PC-3 (cell line): ENCODE results near the gene CNMD. TPM values are rescaled to one million over a fixed set of nuclear protein-coding genes. Genes with fewer than 3 reads are reported as not detected.

Experiments
- ATAC-seq: fragments of 200-7000 bp; cut with Tn5 transposase; 2 replicates; pipeline ENCODE4 v1.9.1; 2020; ENCODE audit warnings: mild to moderate bottlenecking, moderate library complexity
- BruUV-seq: library from RNA; stranded (reverse); fragments of 400-500 nt; replicated peaks from 2 replicates; lab custom pipeline; 2021; lab: Mats Ljungman, UMichigan
- CTCF ChIA-PET: fragments of 300-600 bp; sonication (Branson Sonifier 250); formaldehyde crosslinking; loops from one replicate; lab custom pipeline; 2022; ENCODE audit warnings: antibody characterized with exemption; lab: Charles Lee
- POLR2A ChIA-PET: fragments of 300-600 bp; sonication (Branson Sonifier 250); formaldehyde crosslinking; loops from one replicate; lab custom pipeline; 2022; ENCODE audit warnings: antibody characterized with exemption; ENCODE audit not compliant: unreplicated experiment; lab: Charles Lee
- DNase-seq: peaks from one replicate; pipeline ENCODE4 v3.0.0-alpha.2; 2015
- H2AFZ ChIP-seq: fragments of 300-600 bp; sonication (generic); 2 replicates; pipeline ENCODE4 v1.6.0; 2016; ENCODE audit warnings: antibody characterized with exemption, low read length
- H3F3A ChIP-seq: fragments of 300-600 bp; sonication (generic); one replicate; pipeline ENCODE4 v1.6.0; 2017; ENCODE audit warnings: antibody characterized with exemption, low read length, control low read depth, mild to moderate bottlenecking; ENCODE audit not compliant: unreplicated experiment
- H3K27ac ChIP-seq: fragments of 300-600 bp; sonication (generic); 2 replicates; pipeline ENCODE4 v1.5.1; 2016; ENCODE audit warnings: mild to moderate bottlenecking, low read length
- H3K27me3 ChIP-seq: fragments of 300-600 bp; sonication (generic); 2 replicates; pipeline ENCODE4 v1.6.1; 2016; ENCODE audit warnings: low read length, mixed read lengths
- H3K36me3 ChIP-seq: fragments of 300-600 bp; sonication (generic); 2 replicates; pipeline ENCODE4 v1.6.1; 2016; ENCODE audit warnings: low read depth, mixed run types, low read length, mixed read lengths
- H3K4me1 ChIP-seq: fragments of 300-600 bp; sonication (generic); 2 replicates; pipeline ENCODE4 v1.5.1; 2016; ENCODE audit warnings: low read length; ENCODE audit not compliant: insufficient read depth
- H3K4me2 ChIP-seq: fragments of 300-600 bp; sonication (generic); 2 replicates; pipeline ENCODE4 v1.6.0; 2016; ENCODE audit warnings: low read length
- H3K4me3 ChIP-seq: fragments of 300-600 bp; sonication (generic); 2 replicates; pipeline ENCODE4 v1.5.1; 2016; ENCODE audit warnings: mild to moderate bottlenecking, low read length, mixed read lengths
- H3K79me2 ChIP-seq: fragments of 300-600 bp; sonication (generic); 2 replicates; pipeline ENCODE4 v1.6.1; 2017; ENCODE audit warnings: low read length, mixed read lengths
- H3K9ac ChIP-seq: fragments of 300-600 bp; sonication (generic); 2 replicates; pipeline ENCODE4 v1.6.0; 2016; ENCODE audit warnings: mild to moderate bottlenecking, low read length
- H3K9me2 ChIP-seq: fragments of 300-600 bp; sonication (generic); replicated peaks from 2 replicates; pipeline ENCODE4 v1.6.1; 2016; ENCODE audit warnings: mixed run types, low read length, mixed read lengths
- H3K9me3 ChIP-seq: fragments of 300-600 bp; sonication (generic); 2 replicates; pipeline ENCODE4 v1.6.1; 2016; ENCODE audit warnings: low read length, mixed read lengths
- H4K20me1 ChIP-seq: fragments of 300-600 bp; sonication (generic); 2 replicates; pipeline ENCODE4 v1.6.1; 2016; ENCODE audit warnings: low read length, mixed read lengths
- EZH2 ChIP-seq: fragments of 300-600 bp; sonication (generic); IDR thresholded peaks from one replicate; pipeline ENCODE4 v1.6.1; 2017; ENCODE audit warnings: antibody characterized with exemption, mild to moderate bottlenecking, low read length; ENCODE audit not compliant: unreplicated experiment
- EZH2phosphoT487 ChIP-seq: fragments of 300-600 bp; sonication (generic); IDR thresholded peaks from 2 replicates; pipeline ENCODE4 v1.6.1; 2018; ENCODE audit warnings: mild to moderate bottlenecking, antibody characterized with exemption, low read length, borderline replicate concordance
- intact Hi-C: fragments of 100-400 bp; cut with micrococcal nuclease; formaldehyde crosslinking; loops from 2 replicates; pipeline ENCODE4 v1.9.0; 2023
- total RNA-seq: library from RNA; depleted of rRNA; stranded (reverse); fragments of >200 nt; gene quantifications from 2 replicates; pipeline ENCODE4 v1.2.3, GENCODE V29; 2014
- TF ChIP-seq, protein P1 (sequence below): fragments of 300-600 bp; sonication (generic); conservative IDR thresholded peaks from 2 replicates; pipeline ENCODE4 v1.5.1; 2017; ENCODE audit warnings: antibody characterized with exemption, low read depth, mild to moderate bottlenecking, low read length

The CNMD gene
- total RNA-seq, 1 experiment from 2014 or later = not detected

DNA sequence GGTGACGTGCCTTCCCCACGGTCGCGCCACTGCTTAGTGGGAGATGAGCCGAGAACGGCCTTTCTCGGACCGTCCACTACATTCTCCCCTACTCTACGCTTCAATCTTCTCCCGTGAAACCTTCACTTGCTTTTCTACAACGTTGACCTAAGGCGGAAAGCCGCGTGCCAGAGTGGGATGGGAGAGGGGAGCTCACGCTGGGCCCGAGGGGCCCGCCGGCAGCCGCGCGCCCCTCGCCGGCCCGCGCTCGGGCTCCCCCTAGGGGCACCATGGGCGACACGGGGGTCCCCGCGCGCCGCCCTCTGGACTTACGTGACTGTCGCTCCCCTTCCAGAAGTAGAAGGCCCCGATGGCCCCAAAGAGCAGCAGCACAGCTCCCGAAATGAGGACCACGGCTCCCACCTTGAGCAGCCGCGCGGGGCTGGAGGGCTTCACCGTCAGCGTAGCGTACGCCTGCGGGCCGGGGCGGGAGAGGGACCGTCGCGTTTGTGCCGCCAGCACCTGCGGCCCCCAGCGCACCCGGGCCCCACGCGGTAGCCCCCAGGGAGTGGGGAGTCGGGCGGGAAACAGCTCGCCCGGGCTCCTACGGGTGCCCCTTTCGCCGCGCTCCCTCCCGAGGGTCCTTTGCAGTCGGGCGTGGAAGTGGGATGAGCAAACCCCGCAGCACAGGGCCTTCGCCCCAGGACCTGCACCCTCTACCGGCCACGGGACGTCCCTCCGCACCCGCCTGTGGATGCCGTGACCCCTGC, 727 bp downstream of the CNMD start:
- Histone ChIP-seq H4K20me1 (no peaks in the 10 kb centered on the region), H3K9ac (no peak overlapping the region), H2AFZ (no peak overlapping the region), H3K27me3 (no peaks in the 10 kb centered on the region), H3K4me1 (no peaks in the 10 kb centered on the region), H3K4me2 (no peak overlapping the region), H3K9me2 (no peaks in the 10 kb centered on the region), H3K4me3 (no peak overlapping the region), H3K79me2 (no peaks in the 10 kb centered on the region), H3K36me3 (no peaks in the 10 kb centered on the region), H3K27ac (no peak overlapping the region), H3F3A (no peaks in the 10 kb centered on the region), H3K9me3 (no peaks in the 10 kb centered on the region)
- DNase-seq (no peak), ATAC-seq (no peak)
- BruUV-seq = no TSS peak
- no peak for TF ChIP-seq EZH2
- TF ChIP-seq EZH2phosphoT487 = no peak
- TF ChIP-seq, protein P1, sequence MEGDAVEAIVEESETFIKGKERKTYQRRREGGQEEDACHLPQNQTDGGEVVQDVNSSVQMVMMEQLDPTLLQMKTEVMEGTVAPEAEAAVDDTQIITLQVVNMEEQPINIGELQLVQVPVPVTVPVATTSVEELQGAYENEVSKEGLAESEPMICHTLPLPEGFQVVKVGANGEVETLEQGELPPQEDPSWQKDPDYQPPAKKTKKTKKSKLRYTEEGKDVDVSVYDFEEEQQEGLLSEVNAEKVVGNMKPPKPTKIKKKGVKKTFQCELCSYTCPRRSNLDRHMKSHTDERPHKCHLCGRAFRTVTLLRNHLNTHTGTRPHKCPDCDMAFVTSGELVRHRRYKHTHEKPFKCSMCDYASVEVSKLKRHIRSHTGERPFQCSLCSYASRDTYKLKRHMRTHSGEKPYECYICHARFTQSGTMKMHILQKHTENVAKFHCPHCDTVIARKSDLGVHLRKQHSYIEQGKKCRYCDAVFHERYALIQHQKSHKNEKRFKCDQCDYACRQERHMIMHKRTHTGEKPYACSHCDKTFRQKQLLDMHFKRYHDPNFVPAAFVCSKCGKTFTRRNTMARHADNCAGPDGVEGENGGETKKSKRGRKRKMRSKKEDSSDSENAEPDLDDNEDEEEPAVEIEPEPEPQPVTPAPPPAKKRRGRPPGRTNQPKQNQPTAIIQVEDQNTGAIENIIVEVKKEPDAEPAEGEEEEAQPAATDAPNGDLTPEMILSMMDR = no peak
- CTCF ChIA-PET = no interaction called here
- intact Hi-C loops = no loop called here
- POLR2A ChIA-PET = no interaction called here

DNA sequence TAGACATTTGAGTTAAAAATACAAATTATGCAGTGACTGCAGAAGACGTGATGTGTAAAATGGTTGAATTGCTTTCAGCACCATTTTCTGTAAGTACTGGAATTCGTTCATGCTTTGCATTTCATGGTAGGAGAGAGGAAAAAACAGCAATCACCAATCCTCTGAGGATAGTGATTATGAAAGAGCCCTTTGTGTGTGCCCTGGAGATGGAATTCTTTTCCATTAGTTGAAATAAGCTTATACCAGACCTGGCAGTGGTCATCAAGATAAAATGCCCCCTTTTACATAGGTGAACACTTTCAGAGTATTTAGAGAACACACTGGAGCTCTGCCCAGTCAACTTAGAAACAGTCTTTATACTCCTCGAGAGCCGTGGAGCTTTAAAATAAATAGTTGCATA, 1.7 kb downstream of the CNMD start:
- H3K4me2 ChIP-seq = no peak overlapping the region
- H3K4me3 ChIP-seq = no peak overlapping the region
- no peaks in the 10 kb centered on the region for H3F3A ChIP-seq
- H2AFZ ChIP-seq = no peak overlapping the region
- no peaks in the 10 kb centered on the region for H3K36me3 ChIP-seq
- CTCF ChIA-PET = no interaction called here
- no peaks in the 10 kb centered on the region for H3K9me2 ChIP-seq
- no peak overlapping the region for H3K9ac ChIP-seq
- no peak overlapping the region for H3K27ac ChIP-seq
- ATAC-seq = no peak
- TF ChIP-seq, protein P1 = no peak
- TF ChIP-seq EZH2phosphoT487 (no peak), EZH2 (no peak)
- no peak for DNase-seq
- no peaks in the 10 kb centered on the region for H3K79me2 ChIP-seq
- H3K4me1 ChIP-seq = no peaks in the 10 kb centered on the region
- no peaks in the 10 kb centered on the region for H4K20me1 ChIP-seq
- intact Hi-C loops = no loop called here
- no peaks in the 10 kb centered on the region for H3K9me3 ChIP-seq
- BruUV-seq = no TSS peak
- H3K27me3 ChIP-seq = peaks cover 9% of the 10 kb centered on the region
- POLR2A ChIA-PET = no interaction called here

DNA sequence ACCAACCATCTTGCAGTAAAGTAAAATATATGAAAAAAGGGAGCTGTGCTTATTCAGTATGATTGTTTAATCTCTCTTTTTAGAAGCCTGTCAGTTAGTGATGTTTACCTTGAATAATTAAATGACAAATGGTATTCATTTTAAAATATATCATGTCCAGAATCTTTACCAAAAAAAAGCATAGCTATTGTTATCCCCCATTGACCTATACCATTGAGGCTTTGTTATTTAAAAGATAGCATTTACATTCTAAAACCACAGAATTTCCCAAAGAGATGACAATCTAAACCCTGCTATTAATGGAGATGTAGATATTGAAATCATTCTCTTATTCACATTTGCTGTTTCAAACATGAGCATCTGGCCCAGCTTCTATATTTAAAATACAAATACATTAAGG, 2.2 kb downstream of the CNMD start:
- no TSS peak for BruUV-seq
- Histone ChIP-seq H3K79me2 (no peaks in the 10 kb centered on the region), H3K27me3 (peaks cover 13% of the 10 kb centered on the region), H3K4me1 (no peaks in the 10 kb centered on the region), H3K4me3 (no peak overlapping the region), H4K20me1 (no peaks in the 10 kb centered on the region), H3K36me3 (no peaks in the 10 kb centered on the region), H3K27ac (no peak overlapping the region), H3K9ac (no peak overlapping the region), H3K4me2 (no peak overlapping the region), H3F3A (no peaks in the 10 kb centered on the region), H2AFZ (no peak overlapping the region), H3K9me3 (no peaks in the 10 kb centered on the region), H3K9me2 (no peaks in the 10 kb centered on the region)
- intact Hi-C loops = no loop called here
- ChIA-PET POLR2A (no interaction called here), CTCF (no interaction called here)
- ATAC-seq = no peak
- TF ChIP-seq, protein P1 = no peak
- no peak for TF ChIP-seq EZH2phosphoT487
- no peak for TF ChIP-seq EZH2
- DNase-seq = no peak
